Left kidney (tissue), 2 donors: ENCODE data around the gene RNASET2. TPM values are rescaled to one million over a fixed set of nuclear protein-coding genes. Genes with fewer than 3 reads are reported as not detected.
"Not testable (repeated sequence)": the region's sequence is repeated elsewhere in the genome, so short reads cannot be mapped to it uniquely, and the experiment has no call there.

Experiments
- DNase-seq: peaks from one replicate; pipeline ENCODE4 v3.0.0-alpha.2; 2013
- polyA plus RNA-seq: library from polyadenylated mRNA; unstranded; fragments of 120-200 nt; gene quantifications from one replicate; pipeline ENCODE4 v1.2.1, GENCODE V29; 2013; ENCODE audit not compliant: insufficient read length

RNASET2 gene
- polyA plus RNA-seq, 1 donor = 55.2 TPM

GRCh38 chr6:166971271-166971670 is 14.9 kb upstream of the RNASET2 start:
- no peak for DNase-seq

- DNase-seq = no peak
These were observed 14.4 kb upstream of the RNASET2 start for GRCh38 chr6:166970776-166971175.

GRCh38 chr6:166970091-166970490 is 13.7 kb upstream of the RNASET2 start:
- no peak for DNase-seq

- no peak for DNase-seq
These were observed 13.1 kb upstream of the RNASET2 start for GRCh38 chr6:166969390-166970002.

- no peak for DNase-seq
These were observed 9.9 kb upstream of the RNASET2 start for GRCh38 chr6:166966268-166966667.

GRCh38 chr6:166960609-166960978 is 4.2 kb upstream of the RNASET2 start:
- no peak for DNase-seq

GRCh38 chr6:166959911-166960608 is 3.7 kb upstream of the RNASET2 start:
- DNase-seq = no peak

- DNase-seq = no peak
These were observed 2.8 kb upstream of the RNASET2 start for GRCh38 chr6:166958926-166959861.

GRCh38 chr6:166957805-166958076 is 1.4 kb upstream of the RNASET2 start:
- no peak for DNase-seq

- no peak for DNase-seq
These were observed 896 bp upstream of the RNASET2 start for GRCh38 chr6:166957087-166957804.

GRCh38 chr6:166955865-166956443 is 396 bp downstream of the RNASET2 start:
- no peak for DNase-seq

GRCh38 chr6:166955121-166955864 is 1.1 kb downstream of the RNASET2 start:
- no peak for DNase-seq

GRCh38 chr6:166954118-166954713 is 2.1 kb downstream of the RNASET2 start:
- DNase-seq = no peak

- no peak for DNase-seq
These were observed 3.5 kb downstream of the RNASET2 start for GRCh38 chr6:166952567-166953486.

GRCh38 chr6:166952121-166952520 is 4.2 kb downstream of the RNASET2 start:
- no peak for DNase-seq

- DNase-seq = no peak
These were observed 4.7 kb downstream of the RNASET2 start for GRCh38 chr6:166951670-166952060.

- DNase-seq = not testable (repeated sequence)
These were observed 5.3 kb downstream of the RNASET2 start for GRCh38 chr6:166950892-166951669.

- no peak for DNase-seq
These were observed 5.9 kb downstream of the RNASET2 start for GRCh38 chr6:166950443-166950821.
